GM23338 (cell line): ENCODE results near the gene ZNF185. TPM values are rescaled to one million over a fixed set of nuclear protein-coding genes. Genes with fewer than 3 reads are reported as not detected.
A peak's percentile ranks its signal among the peaks of the same experiment; 100 is the strongest.

Experiments
- ATAC-seq: fragments of 200-7000 bp; cut with Tn5 transposase; 3 replicates; pipeline ENCODE4 v1.9.1; 2020
- DNase-seq: peaks from one replicate; pipeline ENCODE4 v3.0.0-alpha.2; 2015; ENCODE audit warnings: low spot score
- H2AFZ ChIP-seq: fragments of 200-600 bp; sonication (generic); 2 replicates; pipeline ENCODE4 v1.8.0; 2016; ENCODE audit warnings: antibody characterized with exemption, mild to moderate bottlenecking, moderate library complexity
- H3F3A ChIP-seq: fragments of 200-600 bp; sonication (generic); replicated peaks from 2 replicates; pipeline ENCODE4 v1.8.0; 2017; ENCODE audit warnings: antibody characterized with exemption, mixed run types, low read depth
- H3K27ac ChIP-seq: fragments of 200-600 bp; sonication (generic); 2 replicates; pipeline ENCODE4 v1.6.1; 2016; ENCODE audit warnings: low read depth
- H3K27me3 ChIP-seq: fragments of 200-600 bp; sonication (generic); 2 replicates; pipeline ENCODE4 v1.8.0; 2016; ENCODE audit warnings: mild to moderate bottlenecking, mixed run types, moderate library complexity; ENCODE audit not compliant: insufficient read depth
- H3K36me3 ChIP-seq: fragments of 200-600 bp; sonication (generic); 2 replicates; pipeline ENCODE4 v1.8.0; 2016; ENCODE audit warnings: mild to moderate bottlenecking; ENCODE audit not compliant: insufficient read depth
- H3K4me1 ChIP-seq: fragments of 200-600 bp; sonication (generic); 2 replicates; pipeline ENCODE4 v1.8.0; 2016; ENCODE audit warnings: mild to moderate bottlenecking, moderate library complexity; ENCODE audit not compliant: insufficient read depth
- H3K4me2 ChIP-seq: fragments of 200-600 bp; sonication (generic); 2 replicates; pipeline ENCODE4 v1.7.1; 2017; ENCODE audit warnings: mixed run types
- H3K4me3 ChIP-seq: fragments of 200-600 bp; sonication (generic); 2 replicates; pipeline ENCODE4 v1.6.1; 2016; ENCODE audit warnings: mixed run types
- H3K79me2 ChIP-seq: fragments of 200-600 bp; sonication (generic); replicated peaks from 2 replicates; pipeline ENCODE4 v1.8.0; 2017; ENCODE audit warnings: mild to moderate bottlenecking; ENCODE audit not compliant: insufficient read depth
- H3K9me2 ChIP-seq: fragments of 200-600 bp; sonication (generic); 2 replicates; pipeline ENCODE4 v1.8.0; 2017; ENCODE audit not compliant: insufficient read depth
- H4K20me1 ChIP-seq: fragments of 200-600 bp; sonication (generic); replicated peaks from 2 replicates; pipeline ENCODE4 v1.8.0; 2017; ENCODE audit warnings: mild to moderate bottlenecking; ENCODE audit not compliant: insufficient read depth
- H3K27ac Mint-ChIP-seq: 2 replicates; pipeline ENCODE4 v1.8.0; 2020; ENCODE audit warnings: inconsistent platforms, mild to moderate bottlenecking, moderate library complexity, mixed read lengths
- H3K27me3 Mint-ChIP-seq: 3 replicates; pipeline ENCODE4 v1.8.0; 2022; ENCODE audit warnings: low read depth, mild to moderate bottlenecking, moderate library complexity, mixed read lengths, inconsistent platforms; ENCODE audit not compliant: insufficient read depth, poor library complexity
- H3K36me3 Mint-ChIP-seq: 3 replicates; pipeline ENCODE4 v1.8.0; 2021; ENCODE audit warnings: low read depth, mild to moderate bottlenecking, inconsistent platforms, moderate library complexity, mixed read lengths
- H3K4me1 Mint-ChIP-seq: 3 replicates; pipeline ENCODE4 v1.8.0; 2020; ENCODE audit warnings: mild to moderate bottlenecking, inconsistent platforms, mixed read lengths
- H3K4me3 Mint-ChIP-seq: 3 replicates; pipeline ENCODE4 v1.8.0; 2021; ENCODE audit warnings: moderate library complexity, mild to moderate bottlenecking, inconsistent platforms, mixed read lengths
- H3K9me3 Mint-ChIP-seq: 3 replicates; pipeline ENCODE4 v1.8.0; 2020; ENCODE audit warnings: moderate library complexity, mild to moderate bottlenecking, inconsistent platforms, mixed read lengths
- CREB1 ChIP-seq: fragments of 250-450 bp; sonication (Bioruptor Pico); IDR thresholded peaks from 2 replicates; pipeline ENCODE4 v1.5.0; 2020; ENCODE audit warnings: low read depth, mild to moderate bottlenecking, moderate library complexity
- CTCF ChIP-seq, 2 experiments: fragments of 200-600 bp in 1 of 2; sonication (generic) in 1 of 2; conservative IDR thresholded peaks; 2 replicates each; pipeline versions ENCODE4 v1.5.1 to v1.6.1; 2016 to 2017; ENCODE audit warnings: antibody characterized with exemption in 2 of 2, low read depth in 2 of 2, mild to moderate bottlenecking in 2 of 2, moderate library complexity in 1 of 2
- EZH2 ChIP-seq: fragments of 200-600 bp; sonication (generic); IDR thresholded peaks from one replicate; pipeline ENCODE4 v1.8.0; 2017; ENCODE audit warnings: antibody characterized with exemption, mild to moderate bottlenecking, low read depth; ENCODE audit not compliant: unreplicated experiment
- JUNB ChIP-seq: IDR thresholded peaks from one replicate; pipeline ENCODE4 v1.6.1; 2016; ENCODE audit warnings: antibody characterized with exemption; ENCODE audit not compliant: unreplicated experiment
- POLR2AphosphoS5 ChIP-seq: IDR thresholded peaks from 2 replicates; pipeline ENCODE4 v1.6.1; 2016; ENCODE audit warnings: antibody characterized with exemption, low read depth
- STAT1 ChIP-seq: IDR thresholded peaks from one replicate; pipeline ENCODE4 v1.6.1; 2016; ENCODE audit warnings: antibody characterized with exemption; ENCODE audit not compliant: unreplicated experiment
- ZNF114 ChIP-seq: fragments of 250-450 bp; sonication (Bioruptor Pico); IDR thresholded peaks from 2 replicates; pipeline ENCODE4 v1.5.0; 2020; ENCODE audit warnings: mild to moderate bottlenecking, moderate library complexity
- ZNF331 ChIP-seq: fragments of 250-450 bp; sonication (Bioruptor Pico); IDR thresholded peaks from 2 replicates; pipeline ENCODE4 v1.5.0; 2020; ENCODE audit warnings: low read depth, mild to moderate bottlenecking, moderate library complexity
- ZNF462 ChIP-seq: fragments of 250-450 bp; sonication (Bioruptor Pico); IDR thresholded peaks from 2 replicates; pipeline ENCODE4 v1.5.0; 2020; ENCODE audit warnings: mild to moderate bottlenecking, moderate library complexity
- polyA plus RNA-seq: library from polyadenylated mRNA; unstranded; fragments of >200 nt; fragmentation: Nextera tagmentation; extraction: Ambion mirVana; gene quantifications from 2 replicates; pipeline ENCODE4 v1.2.1, GENCODE V29; 2016
- total RNA-seq: library from RNA; depleted of rRNA; stranded (reverse); fragments of >200 nt; shearing (Covaris generic); gene quantifications from 2 replicates; pipeline ENCODE4 v1.2.3, GENCODE V29; 2014

The ZNF185 gene
- total and polyA plus RNA-seq, 2 experiments from 2014 or later = 2.9 to 7.8 TPM

- H3K4me1 Mint-ChIP-seq = peaks cover 23% of the 10 kb centered on the region
- Histone ChIP-seq H3K27ac (no peak overlapping the region; the same call in 1 of the 2 replicates), H3K27me3 (no peaks in the 10 kb centered on the region), H3K36me3 (no peaks in the 10 kb centered on the region), H3K4me1 (peaks cover 8% of the 10 kb centered on the region; the same call in 1 of the 2 replicates), H3K4me2 (peak overlapping the region; percentile 74; the same call in 1 of the 2 replicates), H3F3A (no peaks in the 10 kb centered on the region), H4K20me1 (no peaks in the 10 kb centered on the region), H3K4me3 (peak overlapping the region; percentile 43; the same call in 1 of the 2 replicates), H3K79me2 (no peaks in the 10 kb centered on the region), H2AFZ (no peak overlapping the region), H3K9me2 (no peaks in the 10 kb centered on the region)
- no peak overlapping the region for H3K27ac Mint-ChIP-seq
- TF ChIP-seq CTCF (conservative IDR thresholded peaks at IDR 0.05; ENCODE audit: low read depth in 2 of 2) (peak; percentile 64 to 73), EZH2 (no peak)
- H3K36me3 Mint-ChIP-seq = no peaks in the 10 kb centered on the region
- H3K9me3 Mint-ChIP-seq = no peaks in the 10 kb centered on the region; the same call in 2 of the 3 replicates
- peaks cover 4% of the 10 kb centered on the region for H3K27me3 Mint-ChIP-seq
- H3K4me3 Mint-ChIP-seq = peak overlapping the region; percentile 48; the same call in 2 of the 3 replicates
- ATAC-seq = peak; percentile 67
- DNase-seq = peak; percentile 70
Measured at GRCh38 chrX:152904151-152905080, 6.5 kb downstream of the ZNF185 start.

- no peak overlapping the region for H3K4me3 ChIP-seq
- Mint-ChIP-seq H3K9me3 (no peaks in the 10 kb centered on the region; the same call in 2 of the 3 replicates), H3K27me3 (peaks cover 4% of the 10 kb centered on the region), H3K36me3 (no peaks in the 10 kb centered on the region), H3K27ac (no peak overlapping the region), H3K4me3 (no peak overlapping the region), H3K4me1 (peaks cover 23% of the 10 kb centered on the region)
- no peaks in the 10 kb centered on the region for H4K20me1 ChIP-seq
- ATAC-seq (no peak), DNase-seq (no peak)
- no peak overlapping the region for H3K27ac ChIP-seq
- no peaks in the 10 kb centered on the region for H3K27me3 ChIP-seq
- H2AFZ ChIP-seq = no peak overlapping the region
- no peaks in the 10 kb centered on the region for H3F3A ChIP-seq
- no peaks in the 10 kb centered on the region for H3K9me2 ChIP-seq
- H3K79me2 ChIP-seq = no peaks in the 10 kb centered on the region
- H3K4me1 ChIP-seq = peaks cover 8% of the 10 kb centered on the region; the same call in 1 of the 2 replicates
- H3K4me2 ChIP-seq = no peak overlapping the region
- no peaks in the 10 kb centered on the region for H3K36me3 ChIP-seq
- TF ChIP-seq EZH2 (no peak), ZNF114 (CRISPR knock-in tag) (no peak), ZNF331 (CRISPR knock-in tag) (no peak), CREB1 (CRISPR knock-in tag) (no peak), ZNF462 (CRISPR knock-in tag) (no peak), STAT1 (no peak), JUNB (no peak), CTCF (conservative IDR thresholded peaks at IDR 0.05; ENCODE audit: low read depth in 2 of 2) (no peak), POLR2AphosphoS5 (no peak)
Measured at GRCh38 chrX:152905081-152905420, 7.2 kb downstream of the ZNF185 start.
